ENCODE results near the gene MSL3. TPM values are rescaled to one million over a fixed set of nuclear protein-coding genes. Genes with fewer than 3 reads are reported as not detected.

Gene MSL3
- total RNA-seq, 2 donors from 2014 or later = 15.1 to 16.2 TPM

- no peak for ATAC-seq
Measured at GRCh38 chrX:11792461-11793421, 34.7 kb downstream of the MSL3 start.

GRCh38 chrX:11793734-11794133, 35.7 kb downstream of the MSL3 start:
- intact Hi-C loops (cut with DNase I) = no loop called here
- DNase-seq (no peak), ATAC-seq (no peak)

More at GRCh38 chrX:11792461-11793421, 34.7 kb downstream of the MSL3 start:
- no peak for DNase-seq
- intact Hi-C loops (cut with DNase I) = no loop called here

GRCh38 chrX:11813341-11813740, 55.3 kb downstream of the MSL3 start:
- ATAC-seq (no peak), DNase-seq (no peak)
- intact Hi-C loops (cut with DNase I) = no loop called here

Other genes starting within 250 kb of the MSL3 start
- 1 to 10 TPM; 5.6 to 5.9 TPM for gene ARHGAP6, start 92.3 kb upstream of the MSL3 start, total RNA-seq